Right lobe of liver (tissue), 6 donors: ENCODE data around the gene LHPP. TPM values are rescaled to one million over a fixed set of nuclear protein-coding genes. Genes with fewer than 3 reads are reported as not detected.
"Not testable (repeated sequence)": the region's sequence is repeated elsewhere in the genome, so short reads cannot be mapped to it uniquely, and the experiment has no call there.

ENCODE experiments used
- ATAC-seq, 4 donors: fragments of 200-7000 bp; cut with Tn5 transposase; one replicate each; pipeline ENCODE4 v1.9.1; 2020; ENCODE audit warnings: mild to moderate bottlenecking in 4 of 4, moderate library complexity in 4 of 4
- DNase-seq, 3 donors: peaks; one replicate each; pipeline ENCODE4 v3.0.0-alpha.2; 2020
- H3K27ac ChIP-seq, 3 donors: fragments of 200-600 bp; one replicate each; pipeline ENCODE4 v1.8.0; 2022
- H3K27me3 ChIP-seq, 2 donors: fragments of 200-600 bp; one replicate each; pipeline ENCODE4 v1.8.0; 2022
- H3K36me3 ChIP-seq, 4 donors: fragments of 200-600 bp; sonication (generic) in 1 of 4; one replicate each; pipeline versions ENCODE4 v1.5.1 to v1.8.0; 2017 to 2022; ENCODE audit warnings: control low read depth in 1 of 4
- H3K4me1 ChIP-seq, 4 donors: fragments of 200-600 bp; sonication (generic) in 1 of 4; one replicate each; pipeline versions ENCODE4 v1.5.1 to v1.8.0; 2017 to 2022; ENCODE audit warnings: control low read depth in 1 of 4
- H3K4me3 ChIP-seq, 3 donors: fragments of 200-600 bp; one replicate each; pipeline ENCODE4 v1.8.0; 2022
- H3K9me3 ChIP-seq, 4 donors: fragments of 200-600 bp; sonication (generic) in 1 of 4; one replicate each; pipeline versions ENCODE4 v1.5.1 to v1.8.0; 2017 to 2022; ENCODE audit warnings: control low read depth in 1 of 4
- POLR2A ChIP-seq: fragments of 450-650 bp; IDR thresholded peaks from one replicate; pipeline ENCODE4 v1.6.1; 2017; ENCODE audit warnings: antibody characterized with exemption, mild to moderate bottlenecking
- WGBS: methylation state at CpG from one replicate; pipeline ENCODE4 v1.1.6; 2018; ENCODE audit warnings: low coverage, low lambda C conversion rate; ENCODE audit not compliant: insufficient coverage; ENCODE audit errors: missing lambda C conversion rate; 5-methylcytosine and 5-hydroxymethylcytosine counted together
- intact Hi-C, 2 donors: fragments of 100-400 bp; cut with DNase I; formaldehyde crosslinking; loops; one replicate each; pipeline versions ENCODE4 v1.11.2 to v1.14.1; 2022
- total RNA-seq, 6 experiments: library from RNA; depleted of rRNA in 2 of 6; stranded (reverse); fragments of >200 nt in 2 of 6; fragmentation: NEBNext Ultra II Directional in 3 of 6; extraction: Animal tissue kit (Norgen Biotek cat#: 25700) in 3 of 6; gene quantifications; one replicate each; pipeline versions ENCODE4 v1.1.0 to v1.2.4, GENCODE V29; 2016 to 2023
- TF ChIP-seq, protein P1 (sequence below), 4 donors: fragments of 200-600 bp in 3 of 4; fragments of 450-650 bp in 1 of 4; IDR thresholded peaks; one replicate each; pipeline versions ENCODE4 v1.5.1 to v1.8.0; 2016 to 2022; ENCODE audit warnings: antibody characterized with exemption in 4 of 4, mild to moderate bottlenecking in 2 of 4
- donor health status: DM: no; HTN: yes; CAD: no.
- donor health status: DM: no; HTN: no; CAD: no.
- donor health status: DM: no; HTN: no; CAD: no.
- donor health status: DM: no; HTN: yes; CAD: no.
- donor health status: DM: no; HTN: yes; CAD: no.

LHPP gene
- total RNA-seq, 6 experiments from 2014 or later: 19.3 to 56.3 (median 36.3) TPM

DNA sequence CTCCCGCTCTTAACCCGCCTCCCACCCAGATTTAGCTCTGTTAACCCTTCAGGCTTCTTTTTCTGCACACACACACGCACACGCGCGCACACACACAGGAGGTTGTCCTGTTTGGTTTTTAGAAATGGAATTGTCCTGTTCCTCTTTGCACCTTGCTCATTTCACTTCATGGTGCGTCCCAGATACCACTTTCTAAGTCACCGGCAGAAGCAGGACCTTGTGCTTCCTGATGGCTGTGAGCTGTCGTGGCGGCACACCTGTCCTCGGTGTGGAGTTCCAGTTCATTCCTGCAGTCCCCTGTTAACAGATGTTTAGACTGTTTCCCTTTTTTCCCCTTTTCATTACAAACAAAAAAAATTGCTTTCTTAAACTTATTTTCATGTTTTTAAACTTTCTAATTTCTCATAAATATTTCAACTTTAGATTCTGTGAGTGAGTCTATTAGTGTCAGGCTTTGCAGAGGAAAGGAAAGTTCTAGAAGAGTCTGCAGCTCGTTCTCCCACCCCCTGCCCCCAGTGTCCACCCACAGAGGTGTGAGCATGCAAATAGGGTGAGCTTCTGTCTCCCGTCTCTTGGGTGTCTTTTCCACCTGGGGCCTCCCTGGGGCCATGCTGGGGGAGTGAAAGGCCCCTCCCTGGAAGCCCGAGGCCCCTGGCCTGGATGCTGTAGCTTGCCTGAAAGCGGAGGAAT, 85.5 kb downstream of the LHPP start:
- Histone ChIP-seq H3K36me3 (no peaks in the 10 kb centered on the region), H3K27me3 (no peaks in the 10 kb centered on the region), H3K9me3 (no peaks in the 10 kb centered on the region), H3K4me1 (peaks cover 0 to 12% (median 0%) of the 10 kb centered on the region in 4 donors), H3K27ac (peak overlapping the region in 1 of 3 donors; percentile 29), H3K4me3 (no peak overlapping the region)
- TF ChIP-seq, protein P1, sequence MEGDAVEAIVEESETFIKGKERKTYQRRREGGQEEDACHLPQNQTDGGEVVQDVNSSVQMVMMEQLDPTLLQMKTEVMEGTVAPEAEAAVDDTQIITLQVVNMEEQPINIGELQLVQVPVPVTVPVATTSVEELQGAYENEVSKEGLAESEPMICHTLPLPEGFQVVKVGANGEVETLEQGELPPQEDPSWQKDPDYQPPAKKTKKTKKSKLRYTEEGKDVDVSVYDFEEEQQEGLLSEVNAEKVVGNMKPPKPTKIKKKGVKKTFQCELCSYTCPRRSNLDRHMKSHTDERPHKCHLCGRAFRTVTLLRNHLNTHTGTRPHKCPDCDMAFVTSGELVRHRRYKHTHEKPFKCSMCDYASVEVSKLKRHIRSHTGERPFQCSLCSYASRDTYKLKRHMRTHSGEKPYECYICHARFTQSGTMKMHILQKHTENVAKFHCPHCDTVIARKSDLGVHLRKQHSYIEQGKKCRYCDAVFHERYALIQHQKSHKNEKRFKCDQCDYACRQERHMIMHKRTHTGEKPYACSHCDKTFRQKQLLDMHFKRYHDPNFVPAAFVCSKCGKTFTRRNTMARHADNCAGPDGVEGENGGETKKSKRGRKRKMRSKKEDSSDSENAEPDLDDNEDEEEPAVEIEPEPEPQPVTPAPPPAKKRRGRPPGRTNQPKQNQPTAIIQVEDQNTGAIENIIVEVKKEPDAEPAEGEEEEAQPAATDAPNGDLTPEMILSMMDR (IDR thresholded peaks at IDR 0.05): no peak
- no peak for TF ChIP-seq POLR2A
- DNase-seq: no peak
- no peak for ATAC-seq
- WGBS: 67% methylated on average over 12 of the region's 15 CpGs
- intact Hi-C loops: loop anchor here in 1 of 2 donors (10.0 kb wide), 1 partner anchor 198 kb away; the partner anchor contains the start of gene FAM53B

DNA sequence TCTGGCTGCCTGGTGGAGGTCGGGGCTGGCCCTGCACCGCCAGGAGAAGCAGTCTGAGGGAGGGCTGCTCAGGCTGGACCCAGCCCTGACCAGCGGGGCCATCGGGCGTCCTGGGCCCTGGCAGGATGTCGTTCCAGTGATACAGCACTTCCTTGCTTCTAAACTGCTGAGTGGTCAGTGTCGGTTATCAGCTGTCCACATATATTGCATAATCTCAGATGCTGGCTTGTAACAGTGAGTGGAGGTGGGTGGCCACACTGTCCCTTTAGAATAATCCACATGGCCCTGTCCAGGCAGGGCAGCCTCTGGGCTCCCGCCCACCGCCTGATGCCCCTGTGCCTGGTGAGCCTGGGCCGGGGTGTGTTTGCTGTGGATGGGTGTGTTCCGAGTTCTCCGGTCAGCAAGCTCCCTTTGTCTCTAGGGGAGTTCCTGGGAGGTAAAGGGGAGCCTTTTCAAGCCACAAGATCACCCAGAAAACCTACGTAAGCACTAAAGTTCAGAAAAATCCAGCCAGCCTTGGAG, 86.1 kb downstream of the LHPP start:
- peak in 2 of 3 donors; percentile 61 to 78 for DNase-seq
- intact Hi-C loops: loop anchor here in 1 of 2 donors (10.0 kb wide), 1 partner anchor 197 kb away; the partner anchor contains the start of gene FAM53B
- Histone ChIP-seq H3K27me3 (no peaks in the 10 kb centered on the region), H3K36me3 (no peaks in the 10 kb centered on the region), H3K4me3 (no peak overlapping the region), H3K4me1 (peaks cover 0 to 12% (median 0%) of the 10 kb centered on the region in 4 donors), H3K9me3 (no peaks in the 10 kb centered on the region), H3K27ac (peak overlapping the region in 1 of 3 donors; percentile 29)
- WGBS: 5% methylated on average over 4 of the region's 13 CpGs
- TF ChIP-seq, protein P1 (IDR thresholded peaks at IDR 0.05): no peak
- TF ChIP-seq POLR2A: no peak
- peak; percentile 79 to 97 (median 87) for ATAC-seq

DNA sequence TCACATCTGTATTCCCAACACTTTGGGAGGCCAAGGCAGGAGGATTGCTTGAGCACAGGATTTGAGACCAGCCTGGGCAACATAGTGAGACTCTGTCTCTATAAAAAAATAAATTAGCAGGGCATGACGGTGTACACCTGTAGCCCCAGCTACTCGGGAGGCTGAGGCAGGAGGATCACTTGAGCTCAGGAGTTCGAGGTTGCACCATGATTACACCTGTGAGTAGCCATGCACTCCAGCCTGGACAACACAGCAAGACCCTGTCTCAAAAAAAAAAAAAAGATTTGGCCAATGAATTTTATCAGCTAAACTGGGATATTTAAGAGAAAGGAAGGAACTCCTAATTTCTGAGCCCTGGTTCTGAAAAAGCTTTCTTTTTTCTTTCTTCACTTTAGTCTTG, 87.5 kb downstream of the LHPP start:
- DNase-seq, H3K27ac ChIP-seq, H3K9me3 ChIP-seq, ATAC-seq, H3K4me3 ChIP-seq, H3K36me3 ChIP-seq, H3K27me3 ChIP-seq: not testable (repeated sequence)
- 96% methylated on average over 3 of the region's 3 CpGs for WGBS
- intact Hi-C loops: loop anchor here in 1 of 2 donors (10.0 kb wide), 1 partner anchor 196 kb away; the partner anchor contains the start of gene FAM53B
- H3K4me1 ChIP-seq: peaks cover 0 to 18% (median 0%) of the 10 kb centered on the region in 4 donors

DNA sequence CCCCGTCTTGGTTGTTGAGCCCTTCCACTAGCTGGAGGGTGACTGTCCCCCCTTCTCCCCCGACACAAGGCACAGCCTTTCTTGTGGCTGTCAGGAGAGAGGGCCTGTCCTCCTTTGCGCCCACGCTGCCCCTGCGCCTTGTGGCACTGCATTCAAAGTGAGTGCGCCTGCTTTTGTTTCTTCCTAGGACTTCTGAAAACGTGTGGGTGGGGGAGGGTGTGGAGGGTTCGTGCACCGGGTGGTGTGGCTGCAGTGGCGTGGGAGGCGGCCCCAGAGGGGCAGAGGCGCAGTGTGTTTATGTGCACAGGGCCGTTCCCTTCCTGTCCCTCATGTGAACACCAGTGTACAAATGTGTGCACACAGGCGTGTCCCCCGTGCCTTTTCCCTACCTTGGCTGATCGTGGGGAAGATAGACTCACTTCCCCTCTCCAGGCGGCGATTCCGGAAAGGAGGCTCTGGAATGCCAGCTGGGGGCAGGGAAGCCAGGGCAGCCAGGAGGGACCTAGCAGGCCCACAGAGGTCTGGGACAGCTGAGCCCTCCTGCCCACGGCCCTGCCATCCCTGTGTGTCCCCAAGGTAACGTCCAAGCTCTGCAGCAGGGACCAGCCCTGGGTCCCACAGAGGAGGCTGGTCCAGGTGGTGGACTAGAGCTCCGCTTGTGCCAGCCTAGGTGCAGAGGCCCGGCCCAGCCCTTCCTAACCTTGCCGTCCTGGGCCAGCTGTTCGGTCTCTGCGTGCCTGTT, 88.8 kb downstream of the LHPP start:
- Histone ChIP-seq H3K36me3 (no peaks in the 10 kb centered on the region), H3K9me3 (no peaks in the 10 kb centered on the region), H3K27ac (no peak overlapping the region), H3K4me1 (peaks cover 0 to 19% (median 0%) of the 10 kb centered on the region in 4 donors), H3K4me3 (no peak overlapping the region), H3K27me3 (no peaks in the 10 kb centered on the region)
- 47% methylated on average over 3 of the region's 26 CpGs for WGBS
- ATAC-seq: no peak
- DNase-seq: no peak
- intact Hi-C loops: no loop called here
- TF ChIP-seq POLR2A: no peak
- TF ChIP-seq, protein P1 (IDR thresholded peaks at IDR 0.05): no peak

DNA sequence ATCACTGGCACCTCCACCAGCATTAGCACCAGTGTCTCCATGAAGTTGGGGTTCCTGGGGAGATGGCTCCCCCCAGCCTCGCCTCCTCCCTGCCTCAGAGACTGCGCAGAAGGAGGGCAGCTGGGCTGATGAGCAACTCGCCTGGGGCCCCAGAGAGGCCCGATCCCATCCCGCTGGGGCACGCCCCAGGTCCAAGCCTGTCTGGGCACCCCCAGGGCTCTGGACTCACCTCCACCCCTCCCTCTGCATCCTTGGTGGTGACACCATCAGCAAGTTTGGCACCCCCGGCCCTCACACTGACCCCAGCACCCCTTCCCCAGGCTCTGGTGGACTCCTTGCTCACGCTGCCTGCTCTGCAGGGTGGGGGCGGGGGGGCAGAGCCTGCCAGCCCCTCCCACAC, 89.5 kb downstream of the LHPP start:
- WGBS: 80% methylated on average over 1 of the region's 9 CpGs
- Histone ChIP-seq H3K4me1 (peaks cover 0 to 19% (median 0%) of the 10 kb centered on the region in 4 donors), H3K36me3 (no peaks in the 10 kb centered on the region), H3K4me3 (no peak overlapping the region), H3K27ac (no peak overlapping the region), H3K27me3 (no peaks in the 10 kb centered on the region), H3K9me3 (no peaks in the 10 kb centered on the region)
- TF ChIP-seq, protein P1 (IDR thresholded peaks at IDR 0.05): no peak
- no peak for TF ChIP-seq POLR2A
- intact Hi-C loops: no loop called here
- ATAC-seq (no peak), DNase-seq (no peak)
